Memory B cell (primary cell): ENCODE data around the gene DPF1.
"Not testable (repeated sequence)": the region's sequence is repeated elsewhere in the genome, so short reads cannot be mapped to it uniquely, and the experiment has no call there.

ENCODE experiments used
- ATAC-seq: fragments of 150-1000 bp; cut with Tn5 transposase; 2 replicates; pipeline ENCODE4 v1.10.0; 2021; ENCODE audit warnings: low read depth, mild to moderate bottlenecking, moderate library complexity
- DNase-seq, 2 donors: peaks; one replicate each; pipeline ENCODE4 v3.0.0; 2022; ENCODE audit warnings: low spot score in 2 of 2
- H3K27ac Mint-ChIP-seq: one replicate; pipeline ENCODE4 v1.8.0; 2022; ENCODE audit warnings: mild to moderate bottlenecking, moderate library complexity, mixed read lengths
- H3K27me3 Mint-ChIP-seq: one replicate; pipeline ENCODE4 v1.8.0; 2022; ENCODE audit warnings: mixed read lengths
- H3K36me3 Mint-ChIP-seq: one replicate; pipeline ENCODE4 v1.8.0; 2022; ENCODE audit warnings: mild to moderate bottlenecking, mixed read lengths
- H3K4me1 Mint-ChIP-seq: one replicate; pipeline ENCODE4 v1.8.0; 2022; ENCODE audit warnings: mixed read lengths
- H3K4me3 Mint-ChIP-seq: one replicate; pipeline ENCODE4 v1.8.0; 2022; ENCODE audit warnings: mild to moderate bottlenecking, moderate library complexity, mixed read lengths
- H3K9me3 Mint-ChIP-seq: one replicate; pipeline ENCODE4 v1.8.0; 2022; ENCODE audit warnings: mixed read lengths

DPF1 gene

DNA sequence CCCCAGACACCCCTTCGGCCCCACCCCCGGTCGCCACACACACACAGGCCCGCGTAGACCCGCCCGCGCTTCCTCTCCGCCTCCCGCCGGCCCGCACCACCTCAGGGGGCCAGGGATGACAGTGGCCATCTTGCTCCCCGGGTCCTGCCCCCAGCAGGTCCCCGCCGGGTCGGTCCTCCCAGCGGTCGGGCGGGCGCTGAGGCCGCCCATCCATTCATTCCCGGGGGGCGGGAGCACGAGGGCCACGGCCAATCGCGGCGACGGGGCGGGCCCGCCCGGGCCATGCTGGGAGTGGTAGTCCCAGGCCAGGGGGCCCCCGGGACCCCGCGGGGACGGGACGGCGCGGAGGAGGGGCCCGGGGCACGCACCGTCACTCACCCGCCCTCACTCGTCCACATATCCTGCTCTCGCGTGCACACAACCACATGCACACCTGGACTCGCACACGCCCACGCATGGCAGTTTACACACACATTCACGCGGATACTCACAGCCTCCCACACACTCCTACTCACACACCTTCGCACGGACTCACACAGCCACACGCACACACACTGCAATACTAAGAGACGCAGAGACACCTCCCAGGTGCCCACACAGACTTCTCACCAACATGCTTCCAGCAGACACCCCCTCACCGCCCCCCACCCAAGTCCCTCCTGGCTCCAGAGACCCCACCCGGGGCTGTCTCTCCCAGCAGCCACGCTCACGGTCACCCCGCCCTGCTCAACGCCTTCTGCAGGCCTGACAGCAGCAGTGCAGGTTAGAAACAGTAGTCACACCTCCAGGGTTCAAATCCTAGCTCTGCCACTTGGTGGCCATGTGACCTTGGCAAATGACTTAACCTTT, at the start of gene DPF1:
DPF1 (minus strand) TSS at position 209 of the 849 bp plus-strand sequence; CDS start at position 129, 80 bp downstream.
- Mint-ChIP-seq H3K27ac (no peak within 1 kb of the TSS), H3K9me3 (no peaks in the 10 kb centered on the region), H3K27me3 (peaks cover 40% of the 10 kb centered on the region), H3K4me1 (peaks cover 28% of the 10 kb centered on the region), H3K36me3 (peaks cover 1% of the 10 kb centered on the region), H3K4me3 (peak within 1 kb of the TSS; percentile 82)
- ATAC-seq, result peak; percentile 75
- peak in 1 of 2 donors; percentile 50 for DNase-seq

- Mint-ChIP-seq H3K9me3 (no peaks in the 10 kb centered on the region), H3K27me3 (no peaks in the 10 kb centered on the region), H3K4me1 (peaks cover 9% of the 10 kb centered on the region), H3K36me3 (no peaks in the 10 kb centered on the region), H3K27ac (no peak overlapping the region), H3K4me3 (no peak overlapping the region)
- ATAC-seq (no peak), DNase-seq (no peak)
Observed at GRCh38 chr19:38273499-38273898, 49.5 kb upstream of the DPF1 start.

- H3K4me1 Mint-ChIP-seq, result peaks cover 29% of the 10 kb centered on the region
- ATAC-seq (no peak), DNase-seq (no peak)
- no peaks in the 10 kb centered on the region for H3K36me3 Mint-ChIP-seq
- no peak overlapping the region for H3K27ac Mint-ChIP-seq
- no peak overlapping the region for H3K4me3 Mint-ChIP-seq
- H3K9me3 Mint-ChIP-seq, result no peaks in the 10 kb centered on the region
- no peaks in the 10 kb centered on the region for H3K27me3 Mint-ChIP-seq
Observed at GRCh38 chr19:38270587-38271167, 46.7 kb upstream of the DPF1 start.

GRCh38 chr19:38268539-38268938, 44.5 kb upstream of the DPF1 start:
- Mint-ChIP-seq H3K27ac (no peak overlapping the region), H3K4me1 (peaks cover 42% of the 10 kb centered on the region), H3K4me3 (no peak overlapping the region), H3K27me3 (no peaks in the 10 kb centered on the region), H3K36me3 (no peaks in the 10 kb centered on the region), H3K9me3 (no peaks in the 10 kb centered on the region)
- ATAC-seq (no peak), DNase-seq (no peak)

GRCh38 chr19:38267761-38268483, 43.9 kb upstream of the DPF1 start:
- Mint-ChIP-seq H3K9me3 (no peaks in the 10 kb centered on the region), H3K27ac (peak overlapping the region; percentile 18), H3K4me3 (no peak overlapping the region), H3K4me1 (peaks cover 41% of the 10 kb centered on the region), H3K27me3 (no peaks in the 10 kb centered on the region), H3K36me3 (no peaks in the 10 kb centered on the region)
- no peak for ATAC-seq
- DNase-seq, result no peak

DNA sequence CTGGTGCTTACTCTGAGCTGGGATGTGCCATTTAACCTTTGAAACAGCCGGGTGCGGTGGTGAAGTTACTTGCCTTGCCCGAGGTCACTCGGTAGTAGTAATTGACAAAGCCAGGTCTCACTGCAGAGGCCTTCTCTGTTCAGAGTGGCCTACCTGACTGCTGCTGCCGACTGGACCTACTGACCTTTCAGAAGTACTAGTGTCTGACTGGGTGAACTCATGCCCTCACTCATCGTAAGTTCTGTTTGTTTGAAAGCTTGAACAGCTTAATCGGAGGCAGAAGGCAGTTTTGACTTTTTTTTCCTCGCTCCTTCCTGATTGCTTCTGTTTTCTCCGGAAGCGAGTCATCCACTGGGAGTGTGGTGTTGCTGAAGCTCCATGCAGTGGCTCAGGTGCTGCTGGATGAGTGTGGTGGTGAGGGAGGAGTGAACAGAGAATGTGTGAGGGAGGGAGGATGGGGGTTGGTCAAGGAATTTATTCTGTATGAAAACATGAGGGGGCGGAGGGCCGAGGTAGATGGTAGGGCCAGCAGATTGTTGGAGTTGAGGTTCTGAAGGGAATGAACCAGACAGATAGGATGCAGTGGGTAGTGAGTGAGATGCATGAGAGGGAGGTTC, 43.1 kb upstream of the DPF1 start:
- Mint-ChIP-seq H3K4me3 (no peak overlapping the region), H3K9me3 (no peaks in the 10 kb centered on the region), H3K27ac (peak overlapping the region; percentile 15), H3K4me1 (peaks cover 41% of the 10 kb centered on the region), H3K36me3 (no peaks in the 10 kb centered on the region), H3K27me3 (no peaks in the 10 kb centered on the region)
- DNase-seq (no peak), ATAC-seq (no peak)

- no peak for ATAC-seq
- Mint-ChIP-seq H3K4me3 (peak overlapping the region; percentile 82), H3K9me3 (no peaks in the 10 kb centered on the region), H3K27ac (peak overlapping the region; percentile 93), H3K36me3 (no peaks in the 10 kb centered on the region), H3K4me1 (peaks cover 41% of the 10 kb centered on the region), H3K27me3 (no peaks in the 10 kb centered on the region)
- no peak for DNase-seq
Observed at GRCh38 chr19:38265921-38266429, 42.0 kb upstream of the DPF1 start.

DNA sequence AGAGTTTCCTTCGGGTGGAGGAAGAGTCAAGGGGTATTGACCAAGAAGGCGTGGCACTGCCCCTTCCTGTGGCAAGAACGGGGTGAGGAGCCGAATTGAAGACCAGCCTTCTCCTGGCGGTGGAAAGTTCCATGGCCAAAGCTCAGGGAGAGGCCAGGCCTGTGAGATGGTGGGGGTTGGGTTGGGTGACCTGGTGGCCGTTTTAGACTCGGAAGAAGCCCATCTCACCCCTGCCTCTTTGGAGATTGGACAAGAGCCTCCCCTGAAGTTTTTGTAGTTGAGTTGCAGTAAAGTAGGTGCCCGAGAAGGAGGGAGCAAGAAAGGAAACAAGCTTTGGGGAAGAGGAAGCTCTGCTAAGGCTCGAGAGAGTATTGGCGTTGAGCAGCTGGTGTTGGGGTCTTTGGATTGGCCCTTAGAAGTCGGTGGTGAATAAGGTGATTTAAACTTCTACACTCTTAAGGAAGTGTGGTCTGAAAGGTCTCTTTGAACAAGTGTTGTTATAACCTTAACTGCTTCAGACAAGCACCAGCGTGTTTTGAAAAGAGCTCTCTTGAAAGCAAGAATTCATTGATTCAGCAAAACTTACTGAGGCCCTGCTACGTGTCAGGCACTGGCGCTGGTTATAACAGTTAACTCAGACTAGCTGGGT, 41.3 kb upstream of the DPF1 start:
- peak overlapping the region; percentile 93 for H3K27ac Mint-ChIP-seq
- peaks cover 39% of the 10 kb centered on the region for H3K4me1 Mint-ChIP-seq
- no peaks in the 10 kb centered on the region for H3K9me3 Mint-ChIP-seq
- peak overlapping the region; percentile 82 for H3K4me3 Mint-ChIP-seq
- ATAC-seq (no peak), DNase-seq (no peak)
- H3K27me3 Mint-ChIP-seq, result no peaks in the 10 kb centered on the region
- H3K36me3 Mint-ChIP-seq, result no peaks in the 10 kb centered on the region

GRCh38 chr19:38264486-38265212, 40.6 kb upstream of the DPF1 start, which contains the start of gene SPINT2:
SPINT2 (plus strand) TSS chr19:38264573; CDS start chr19:38264893, 320 bp downstream.
- H3K27ac Mint-ChIP-seq, result peak within 1 kb of the TSS; percentile 93
- H3K4me3 Mint-ChIP-seq, result peak within 1 kb of the TSS; percentile 82
- no peaks in the 10 kb centered on the region for H3K27me3 Mint-ChIP-seq
- peaks cover 35% of the 10 kb centered on the region for H3K4me1 Mint-ChIP-seq
- DNase-seq (no peak), ATAC-seq (peak; percentile 38)
- H3K9me3 Mint-ChIP-seq, result no peaks in the 10 kb centered on the region
- H3K36me3 Mint-ChIP-seq, result no peaks in the 10 kb centered on the region

DNA sequence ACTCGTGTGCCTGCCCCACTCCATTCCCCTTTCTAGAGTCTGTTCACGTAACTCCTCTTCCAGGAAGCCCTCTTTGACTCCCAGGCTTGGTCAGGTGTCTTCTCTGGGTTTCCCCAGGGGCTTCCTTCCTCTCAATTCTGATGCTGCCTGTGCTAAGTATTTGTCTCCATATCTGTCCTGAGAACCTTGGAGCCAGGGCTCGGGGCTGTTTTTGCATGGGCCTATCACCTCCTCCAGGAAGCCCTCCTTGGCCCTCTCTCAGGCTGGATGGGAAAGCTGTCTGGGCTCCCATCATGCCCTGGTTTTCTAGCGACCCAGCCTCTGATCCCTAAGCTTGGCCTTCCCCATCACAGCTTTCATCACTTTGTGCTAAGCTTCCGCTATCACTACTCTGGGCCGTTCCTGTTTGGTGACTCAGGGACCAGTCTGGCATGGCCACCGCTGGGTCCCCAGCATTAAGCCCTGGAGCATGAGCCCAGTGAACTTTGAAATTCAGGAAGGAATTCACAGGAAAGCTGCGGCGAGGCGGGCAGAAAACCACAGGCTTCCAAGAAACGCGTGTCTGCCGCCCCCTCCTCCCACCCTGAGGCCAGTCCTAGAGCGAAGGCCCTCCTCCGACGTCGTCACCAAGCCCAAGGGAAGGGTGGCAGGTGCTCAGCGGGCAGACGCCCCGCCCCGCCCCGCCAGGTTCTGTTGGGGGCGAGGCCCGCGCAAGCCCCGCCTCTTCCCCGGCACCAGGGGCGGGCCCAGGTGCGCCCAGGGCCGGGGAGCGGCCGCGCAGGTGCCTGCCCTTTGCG, 39.9 kb upstream of the DPF1 start:
- Mint-ChIP-seq H3K4me3 (peak overlapping the region; percentile 82), H3K9me3 (no peaks in the 10 kb centered on the region), H3K27ac (peak overlapping the region; percentile 93), H3K36me3 (no peaks in the 10 kb centered on the region), H3K27me3 (peaks cover 2% of the 10 kb centered on the region), H3K4me1 (peaks cover 35% of the 10 kb centered on the region)
- DNase-seq (peak; percentile 86 to 92), ATAC-seq (peak; percentile 85)

DNA sequence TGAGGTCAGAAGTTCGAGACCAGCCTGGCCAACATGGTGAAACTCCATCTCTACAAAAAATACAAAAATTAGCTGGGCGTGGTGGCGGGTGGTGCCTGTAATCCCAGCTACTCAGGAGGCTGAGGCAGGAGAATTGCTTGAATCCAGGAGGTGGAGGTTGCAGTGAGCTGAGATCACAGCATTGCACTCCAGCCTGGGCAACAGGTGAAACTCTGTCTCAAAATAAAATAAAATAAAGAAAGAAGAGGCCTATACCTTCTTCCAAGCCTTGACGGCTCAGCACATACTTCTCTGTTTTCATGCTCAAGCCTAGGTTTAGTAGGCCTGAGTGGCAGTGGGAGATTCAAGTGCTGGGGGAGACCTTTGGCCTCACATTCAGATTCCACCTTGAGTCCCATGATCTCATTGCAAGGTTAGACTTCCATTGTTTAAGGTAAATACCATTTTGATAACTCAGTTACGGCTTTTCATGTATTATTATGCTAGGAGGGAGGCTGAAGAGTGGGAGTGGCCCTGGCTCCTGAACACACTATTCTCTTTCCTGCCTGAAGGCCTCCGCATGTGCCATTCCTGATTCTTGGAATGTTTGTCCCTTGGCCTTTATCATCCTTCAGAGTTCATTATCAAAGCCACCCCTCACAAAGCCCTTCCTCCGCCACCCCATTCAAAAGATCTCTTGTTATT, 38.7 kb upstream of the DPF1 start:
- Mint-ChIP-seq H3K27me3 (peaks cover 4% of the 10 kb centered on the region), H3K4me1 (peaks cover 31% of the 10 kb centered on the region), H3K9me3 (no peaks in the 10 kb centered on the region), H3K4me3 (no peak overlapping the region), H3K36me3 (no peaks in the 10 kb centered on the region), H3K27ac (no peak overlapping the region)
- DNase-seq (no peak), ATAC-seq (no peak)

- not testable (repeated sequence) for DNase-seq, H3K27ac Mint-ChIP-seq, H3K27me3 Mint-ChIP-seq, H3K36me3 Mint-ChIP-seq, ATAC-seq, H3K4me3 Mint-ChIP-seq, H3K9me3 Mint-ChIP-seq
- H3K4me1 Mint-ChIP-seq, result peaks cover 25% of the 10 kb centered on the region
Observed at GRCh38 chr19:38261942-38262341, 37.9 kb upstream of the DPF1 start.
